Heart left ventricle (tissue), 16 donors: Measurements from ENCODE around the gene GOLGA6L2. TPM values are rescaled to one million over a fixed set of nuclear protein-coding genes. Genes with fewer than 3 reads are reported as not detected.

Experiments used
- ATAC-seq, 4 donors: fragments of 200-7000 bp; cut with Tn5 transposase; one replicate each; pipeline ENCODE4 v1.9.1; 2020 to 2022; ENCODE audit warnings: moderate library complexity in 4 of 4, mild to moderate bottlenecking in 3 of 4, moderate number of reproducible peaks in 1 of 4
- DNase-seq, 5 donors: peaks; one replicate each; pipeline ENCODE4 v3.0.0-alpha.2; 2020
- H3K27ac ChIP-seq, 12 donors: fragments of 200-600 bp; sonication (generic) in 4 of 12; one replicate each; pipeline versions ENCODE4 v1.5.0 to v1.8.0; 2016 to 2022; ENCODE audit warnings: mild to moderate bottlenecking in 2 of 12
- H3K27me3 ChIP-seq, 9 donors: fragments of 200-600 bp; sonication (generic) in 2 of 9; one replicate each; pipeline versions ENCODE4 v1.5.1 to v1.8.0; 2016 to 2022; ENCODE audit warnings: mild to moderate bottlenecking in 3 of 9
- H3K36me3 ChIP-seq, 9 donors: fragments of 200-600 bp; sonication (generic) in 2 of 9; one replicate each; pipeline versions ENCODE4 v1.5.0 to v1.8.0; 2018 to 2022; ENCODE audit warnings: mild to moderate bottlenecking in 2 of 9
- H3K4me1 ChIP-seq, 12 donors: fragments of 200-600 bp; sonication (generic) in 4 of 12; one replicate each; pipeline versions ENCODE4 v1.5.0 to v1.8.0; 2016 to 2022; ENCODE audit warnings: mild to moderate bottlenecking in 3 of 12
- H3K4me3 ChIP-seq, 12 donors: fragments of 200-600 bp; sonication (generic) in 4 of 12; one replicate each; pipeline versions ENCODE4 v1.5.0 to v1.8.0; 2017 to 2022; ENCODE audit warnings: mild to moderate bottlenecking in 9 of 12, moderate library complexity in 4 of 12
- H3K9me3 ChIP-seq, 12 donors: fragments of 200-600 bp; sonication (generic) in 4 of 12; one replicate each; pipeline versions ENCODE4 v1.5.0 to v1.8.0; 2016 to 2022; ENCODE audit warnings: mild to moderate bottlenecking in 1 of 12
- CTCF ChIP-seq, 12 donors: fragments of 200-600 bp; sonication (generic) in 4 of 12; IDR thresholded peaks; one replicate each; pipeline versions ENCODE4 v1.5.0 to v1.8.0; 2018 to 2022; ENCODE audit warnings: antibody characterized with exemption in 12 of 12, mild to moderate bottlenecking in 5 of 12
- POLR2A ChIP-seq, 2 donors: fragments of 450-650 bp; IDR thresholded peaks; one replicate each; pipeline ENCODE4 v1.6.1; 2017; ENCODE audit warnings: antibody characterized with exemption in 2 of 2, mild to moderate bottlenecking in 2 of 2, moderate library complexity in 2 of 2
- WGBS, 4 donors: extraction: QIAGEN DNeasy Blood & Tissue Kit in 2 of 4; methylation state at CpG; one replicate each; pipeline versions ENCODE4 v1.1.5 to v1.1.7; 2013 to 2018; 5-methylcytosine and 5-hydroxymethylcytosine counted together
- intact Hi-C, 10 donors: fragments of 100-400 bp; cut with DNase I; formaldehyde crosslinking; loops; one replicate each; pipeline versions ENCODE4 v1.11.1 to v1.14.2; 2022
- polyA plus RNA-seq, 2 donors: library from polyadenylated mRNA; stranded (reverse); fragments of 200-250 nt; gene quantifications; one replicate each; pipeline ENCODE4 v1.2.3, GENCODE V29; 2013
- total RNA-seq, 9 donors: library from RNA; depleted of rRNA in 2 of 9; stranded (reverse); fragments of >200 nt in 2 of 9; fragmentation: NEBNext Ultra II Directional in 3 of 9; extraction: Animal tissue kit (Norgen Biotek cat#: 25700) in 3 of 9; gene quantifications; one replicate each; pipeline versions ENCODE4 v1.1.0 to v1.2.4, GENCODE V29; 2016 to 2023
- donor health status: ischemic (EF 13 %, LVEDD 7.1; RV severe dilation, severe dysfunction).
- donor health status: healthy with polysubstance abuse.
- donor health status: DM: no; HTN: yes; CAD: no.
- donor health status: DM: no; HTN: no; CAD: no.
- donor health status: ischemic (EF 25% LVEDD 6.9; RV normal size, moderate dysfunction).
- donor health status: ischemic (EF 25% LVEDD 5.7; RV mildly dilated, moderate dysfunction).
- donor health status: healthy.
- donor health status: DM: yes; HTN: yes; CAD: no.
- donor health status: ischemic (EF 35%, LVEDD 5.7; RV mildly dilated, moderate dysfunction).
- donor health status: nonischemic (EF 11% LVEDD 7.7; RV severe dilation, severe dysfunction).
- donor health status: DM: yes; HTN: yes; CAD: no.
- donor health status: PGD.
- donor health status: ischemic (EF 29% LVEDD 5.4; RV normal size, mild dysfunction).
- donor health status: nonischemic (EF 23%, LVEDD 6.1; RV moderate dilation, normal function).

GOLGA6L2 gene
- total and polyA plus RNA-seq, 11 donors, result not detected

DNA sequence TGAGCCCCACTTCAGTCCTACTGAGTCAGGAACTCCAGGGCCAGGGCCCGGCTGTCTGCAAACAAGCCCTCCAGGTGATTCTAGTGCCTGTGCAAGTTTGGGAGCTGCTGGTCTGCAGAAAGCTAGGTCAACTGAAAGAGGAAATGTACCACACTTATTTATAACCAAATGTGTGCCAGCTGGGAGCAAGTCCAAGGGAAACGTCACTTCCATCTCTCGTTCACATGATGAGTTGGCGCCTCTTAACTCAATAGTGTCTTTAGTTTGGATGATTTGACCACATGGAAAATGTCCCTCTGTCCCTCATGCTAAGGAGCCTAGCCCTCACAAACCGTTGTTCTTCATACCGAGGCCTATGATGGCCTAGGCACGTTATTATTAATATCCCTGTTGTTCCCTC lies 49.3 kb downstream of the GOLGA6L2 start:
- TF ChIP-seq CTCF (IDR thresholded peaks at IDR 0.05), result no peak
- no peaks in the 10 kb centered on the region for H3K9me3 ChIP-seq
- no peaks in the 10 kb centered on the region for H3K27me3 ChIP-seq
- no peak overlapping the region for H3K4me3 ChIP-seq
- WGBS, 4 donors, result 59 to 72% (median 64%) methylated on average over 7 of the region's 7 CpGs
- H3K27ac ChIP-seq, result peak overlapping the region in 11 of 12 donors; percentile 39 to 89 (median 75)
- peak; percentile 47 to 68 (median 64) for ATAC-seq
- H3K36me3 ChIP-seq, result no peaks in the 10 kb centered on the region
- intact Hi-C loops, result no loop called here
- peaks cover 0 to 27% (median 4%) of the 10 kb centered on the region in 12 donors for H3K4me1 ChIP-seq
- peak in 4 of 5 donors; percentile 19 to 59 (median 50) for DNase-seq

DNA sequence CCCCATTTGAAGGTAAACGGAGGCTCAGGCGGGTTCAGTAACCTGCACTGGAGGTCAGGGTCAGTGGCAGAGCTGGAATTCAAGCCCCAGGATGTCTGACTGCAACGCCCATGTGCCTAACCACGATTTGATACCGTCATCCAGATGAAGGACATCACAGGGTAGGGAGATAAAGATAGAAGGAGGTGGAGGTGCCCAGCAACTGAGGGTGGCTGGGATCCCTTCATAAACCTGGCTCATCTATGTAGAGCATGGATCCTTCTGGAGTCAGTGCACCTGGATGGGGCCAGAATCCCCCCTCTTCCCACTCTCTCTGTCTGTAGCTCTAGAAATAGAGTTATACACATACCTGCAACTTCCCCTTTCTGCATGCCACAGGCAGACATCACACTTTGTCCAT lies 51.2 kb downstream of the GOLGA6L2 start:
- no peaks in the 10 kb centered on the region for H3K9me3 ChIP-seq
- TF ChIP-seq POLR2A (IDR thresholded peaks at IDR 0.05) (no peak), CTCF (IDR thresholded peaks at IDR 0.05) (no peak)
- no peak for ATAC-seq
- no peak overlapping the region for H3K27ac ChIP-seq
- WGBS, 4 donors, result 39 to 66% (median 62%) methylated on average over 5 of the region's 5 CpGs
- no peak overlapping the region for H3K4me3 ChIP-seq
- intact Hi-C loops, result no loop called here
- no peak for DNase-seq
- peaks cover 0 to 16% (median 2%) of the 10 kb centered on the region in 12 donors for H3K4me1 ChIP-seq
- H3K36me3 ChIP-seq, result no peaks in the 10 kb centered on the region
- H3K27me3 ChIP-seq, result no peaks in the 10 kb centered on the region

- ATAC-seq (no peak), DNase-seq (no peak)
- no peak for TF ChIP-seq CTCF (IDR thresholded peaks at IDR 0.05)
- no peak for TF ChIP-seq POLR2A (IDR thresholded peaks at IDR 0.05)
- intact Hi-C loops, result no loop called here
- Histone ChIP-seq H3K9me3 (no peaks in the 10 kb centered on the region), H3K27me3 (no peaks in the 10 kb centered on the region), H3K4me3 (no peak overlapping the region), H3K27ac (peak overlapping the region in 1 of 12 donors; percentile 11), H3K4me1 (peaks cover 0 to 16% (median 2%) of the 10 kb centered on the region in 12 donors), H3K36me3 (no peaks in the 10 kb centered on the region)
- 68 to 78% (median 71%) methylated on average over 15 of the region's 15 CpGs for WGBS, 4 donors
These were observed 51.9 kb downstream of the GOLGA6L2 start for GRCh38 chr15:23395030-23395692.

Other genes with a start within 250 kb of the GOLGA6L2 start
- not detected for gene GOLGA6L26, start 113.0 kb downstream of the GOLGA6L2 start, total RNA-seq
- gene GOLGA6L26, start 113.0 kb downstream of the GOLGA6L2 start, polyA plus RNA-seq, result not detected
- gene GOLGA8S, start 92.5 kb downstream of the GOLGA6L2 start, total RNA-seq, result 1 to 10 TPM in 1 of 9 donors, under 1 TPM in 6, not detected in 2; 0.12 to 1.2 (median 0.39) TPM
- under 1 TPM; 0.01 to 0.30 TPM for gene GOLGA8S, start 92.5 kb downstream of the GOLGA6L2 start, polyA plus RNA-seq
- gene MKRN3, start 118.4 kb upstream of the GOLGA6L2 start, total RNA-seq, result under 1 TPM in 3 of 9 donors, not detected in 6; 0.13 to 0.45 (median 0.33) TPM
- under 1 TPM; 0.11 to 0.19 TPM for gene MKRN3, start 118.4 kb upstream of the GOLGA6L2 start, polyA plus RNA-seq
- under 1 TPM in 6 of 9 donors, not detected in 3; 0.05 to 0.27 (median 0.11) TPM for gene MAGEL2, start 200.6 kb upstream of the GOLGA6L2 start, total RNA-seq
- under 1 TPM in 1 of 2 donors, not detected in 1; 0.04 TPM for gene MAGEL2, start 200.6 kb upstream of the GOLGA6L2 start, polyA plus RNA-seq
- gene NDN, start 240.1 kb upstream of the GOLGA6L2 start, total RNA-seq, result 10 to 100 TPM; 26.8 to 79.2 (median 47.9) TPM
- gene NDN, start 240.1 kb upstream of the GOLGA6L2 start, polyA plus RNA-seq, result 10 to 100 TPM; 12.2 to 22.2 TPM